HG02798 (cell line): Measurements from ENCODE around the gene OPRM1.
"Not testable (repeated sequence)": the region's sequence is repeated elsewhere in the genome, so short reads cannot be mapped to it uniquely, and the experiment has no call there.

Experiments
- ATAC-seq: cut with Tn5 transposase; IDR thresholded peaks from one replicate; pipeline ENCODE4 v1.9.1; 2021; ENCODE audit warnings: mild to moderate bottlenecking; ENCODE audit not compliant: unreplicated experiment, poor library complexity

OPRM1 gene

GRCh38 chr6:154139892-154140291, 100.9 kb downstream of the OPRM1 start:
- ATAC-seq: no peak

GRCh38 chr6:154140743-154141142, 101.7 kb downstream of the OPRM1 start:
- ATAC-seq: no peak

GRCh38 chr6:154143753-154144152, 104.7 kb downstream of the OPRM1 start:
- ATAC-seq: peak; percentile 59

DNA sequence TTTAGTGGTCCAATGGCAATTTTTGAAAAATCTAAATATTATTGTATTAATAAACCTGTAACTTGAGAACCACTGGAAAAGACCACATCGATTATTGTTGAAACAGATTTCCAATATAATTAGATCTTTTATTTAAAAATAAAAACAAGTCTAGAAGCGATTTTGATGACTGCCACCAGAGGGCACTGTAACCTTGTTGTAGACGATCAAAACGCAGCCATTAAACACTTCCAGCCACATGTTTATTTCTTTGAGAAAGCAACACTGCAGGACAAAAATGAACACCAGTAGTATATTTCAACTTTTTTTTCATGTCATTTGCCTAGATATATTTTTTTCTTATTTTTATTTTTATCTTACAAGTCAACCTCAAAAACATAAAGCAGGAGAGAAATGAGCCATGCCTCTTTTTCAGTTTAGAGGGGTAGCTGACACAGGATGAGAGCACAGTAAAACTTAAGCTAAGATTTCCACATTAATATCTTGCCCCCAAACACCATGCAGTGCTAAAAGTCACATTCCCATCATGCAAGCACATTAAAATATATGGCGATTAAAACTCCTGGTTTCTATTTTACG, 115.4 kb downstream of the OPRM1 start:
- no peak for ATAC-seq

DNA sequence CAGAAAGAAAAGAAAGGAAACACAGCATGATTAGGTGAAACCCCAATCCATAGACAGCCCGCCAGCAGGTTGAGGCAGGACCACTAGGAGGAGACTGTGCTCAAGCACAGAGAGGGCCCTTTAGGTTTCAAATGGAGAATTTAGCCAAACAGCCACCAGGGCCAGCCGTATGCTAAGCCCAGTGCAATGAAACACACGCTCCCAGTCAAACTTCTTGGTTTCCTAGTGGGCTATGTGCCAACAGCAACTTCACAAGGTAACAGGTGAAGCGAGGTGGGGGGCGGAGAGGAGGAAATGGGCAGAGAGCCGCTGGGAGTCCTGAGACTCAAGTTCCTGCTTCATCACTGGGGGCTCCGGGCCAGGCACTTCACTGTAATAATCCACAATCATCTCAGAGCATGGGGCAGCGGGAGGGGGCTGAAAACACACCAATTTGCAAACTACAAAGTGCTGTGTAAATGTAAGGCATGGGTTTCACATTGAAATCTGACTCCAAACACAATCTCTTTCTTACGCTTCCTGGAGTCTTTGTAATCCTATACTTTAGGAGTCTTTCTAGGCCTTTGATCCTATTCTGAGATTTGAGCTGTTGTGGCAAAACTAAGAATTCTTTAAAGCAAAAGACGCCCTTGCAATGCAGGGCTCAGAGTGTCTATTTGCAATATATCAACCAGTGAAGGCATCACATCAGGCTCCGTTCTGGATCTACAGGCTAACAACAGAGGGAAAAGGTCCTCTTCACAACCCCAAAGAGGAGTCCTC, 117.3 kb downstream of the OPRM1 start:
- peak; percentile 75 for ATAC-seq

- ATAC-seq: peak; percentile 72
These were observed 118.0 kb downstream of the OPRM1 start for GRCh38 chr6:154157082-154157481.

- no peak for ATAC-seq
These were observed 118.7 kb downstream of the OPRM1 start for GRCh38 chr6:154157706-154158105.

DNA sequence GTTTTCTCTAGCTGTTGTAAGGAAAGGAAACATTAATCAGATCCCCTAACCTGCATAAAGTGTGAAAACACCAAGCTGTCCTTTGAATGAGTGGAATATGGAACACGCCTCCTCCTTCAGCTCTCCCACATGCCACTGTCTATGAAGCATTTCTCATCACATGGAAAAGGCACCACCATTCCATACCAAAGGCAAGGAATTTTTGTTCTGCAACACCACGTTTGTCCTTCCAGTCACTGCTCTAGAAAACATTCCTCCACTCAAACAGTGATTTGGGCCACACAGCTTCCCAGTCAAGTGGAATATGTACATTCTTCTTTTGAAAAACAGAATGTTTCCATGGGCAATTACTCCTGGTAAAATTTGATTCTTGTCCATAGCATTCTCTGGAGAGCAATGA, 120.1 kb downstream of the OPRM1 start:
- ATAC-seq: no peak

DNA sequence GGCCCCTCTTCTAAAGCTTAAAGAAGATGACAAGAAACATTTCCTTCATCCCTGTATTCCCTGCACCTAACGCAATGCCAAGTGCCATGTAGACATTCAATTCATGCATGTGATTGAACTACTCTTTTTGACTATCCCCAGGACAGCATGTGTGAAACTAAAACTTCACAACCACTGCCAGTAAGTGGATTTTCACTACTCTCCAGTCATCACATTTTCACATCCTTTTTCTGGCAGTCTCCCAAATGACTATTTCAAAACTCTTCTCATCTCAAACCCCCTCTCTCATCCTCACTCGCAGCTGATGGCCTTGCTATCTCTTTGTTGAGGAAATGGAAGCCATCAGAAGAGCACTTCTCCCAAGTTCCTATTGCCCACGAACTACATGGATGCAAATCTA, 122.6 kb downstream of the OPRM1 start:
- peak; percentile 73 for ATAC-seq

DNA sequence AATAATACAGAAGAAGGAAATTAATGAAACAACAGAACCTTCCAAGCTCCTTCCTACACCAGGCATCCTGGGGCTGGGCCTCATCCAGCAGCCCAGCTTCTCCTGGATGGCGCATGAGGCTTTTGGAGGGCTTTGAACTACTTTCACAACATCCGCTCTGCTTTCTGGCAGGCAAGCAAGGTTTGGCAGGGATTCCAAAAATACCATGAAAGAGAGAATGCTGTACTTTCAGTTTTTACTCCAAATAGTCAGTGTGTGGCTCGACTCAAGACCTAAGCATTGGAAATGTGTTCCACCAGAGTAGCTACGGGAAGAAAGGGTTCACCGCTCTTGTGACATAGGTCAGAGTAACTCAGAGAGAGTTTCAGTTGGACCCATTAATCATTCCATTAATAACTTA, 125.4 kb downstream of the OPRM1 start:
- no peak for ATAC-seq

DNA sequence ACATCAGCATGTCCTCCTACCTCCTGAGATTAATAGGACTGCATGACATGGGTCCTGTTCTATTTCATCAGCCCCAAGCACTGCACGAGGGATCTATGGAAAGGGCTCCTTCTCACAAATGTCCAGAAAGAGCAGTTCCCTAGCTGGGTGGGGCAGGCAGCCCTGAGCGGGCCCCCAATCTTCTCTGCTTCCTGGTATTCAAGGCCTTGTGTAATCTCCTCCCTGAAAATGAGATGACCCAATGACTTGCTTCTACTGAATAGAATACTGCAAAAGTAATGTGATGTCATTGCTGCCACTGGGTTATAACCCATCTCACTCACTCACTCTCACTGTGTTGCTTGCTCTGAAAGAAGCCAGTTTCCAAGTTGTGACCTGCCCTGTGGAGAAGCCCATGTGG, 126.4 kb downstream of the OPRM1 start:
- no peak for ATAC-seq

- no peak for ATAC-seq
These were observed 127.1 kb downstream of the OPRM1 start for GRCh38 chr6:154166140-154166539.

DNA sequence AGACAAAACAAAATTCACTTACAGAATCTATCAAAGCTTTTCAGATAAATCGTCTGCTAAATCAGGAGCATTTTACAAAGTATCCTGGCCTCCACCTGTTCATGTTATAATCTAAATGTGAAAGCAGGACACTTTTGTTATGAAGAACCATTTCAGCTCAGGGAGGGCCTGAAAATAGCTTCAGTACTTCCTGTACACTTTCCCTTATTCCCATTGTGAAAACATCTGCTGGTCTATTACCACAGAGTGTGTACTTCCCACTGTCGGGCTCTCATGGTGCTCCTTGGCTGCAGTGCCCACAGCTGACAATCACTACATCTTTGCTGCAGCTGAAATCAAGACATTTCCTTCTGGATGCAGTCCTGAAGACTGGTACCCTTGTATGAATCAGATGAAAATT, 128.1 kb downstream of the OPRM1 start:
- no peak for ATAC-seq

DNA sequence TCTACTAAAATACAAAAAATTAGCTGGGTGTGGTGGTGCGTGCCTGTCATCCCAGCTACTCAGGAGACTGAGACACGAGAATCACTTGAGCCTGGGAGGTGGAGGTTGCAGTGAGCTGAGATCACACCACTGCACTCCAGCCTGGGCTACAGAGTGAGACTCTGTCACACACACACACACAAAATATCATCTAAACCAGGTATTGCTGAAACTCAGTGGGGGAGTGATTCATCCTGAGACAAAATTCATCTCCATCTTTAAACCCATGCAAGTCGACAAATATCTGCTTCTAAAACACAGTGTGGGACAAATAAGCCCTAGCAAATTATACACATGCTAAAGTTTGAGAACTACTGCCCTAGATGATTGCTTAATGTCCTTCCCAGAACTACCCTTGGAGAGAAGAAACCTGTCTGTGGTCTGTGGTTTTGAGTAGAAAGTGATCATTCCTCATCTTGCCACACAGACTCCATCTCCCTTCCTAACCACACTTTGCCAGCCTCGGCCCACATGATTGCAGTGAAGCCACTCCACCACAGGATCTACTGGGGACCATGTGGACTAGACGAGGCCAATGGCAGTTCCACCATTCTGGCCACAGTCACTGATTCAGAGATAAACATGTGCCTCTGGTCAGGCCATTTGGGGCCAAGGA, 130.3 kb downstream of the OPRM1 start:
- ATAC-seq: no peak

- no peak for ATAC-seq
These were observed 131.1 kb downstream of the OPRM1 start for GRCh38 chr6:154170106-154170505.

DNA sequence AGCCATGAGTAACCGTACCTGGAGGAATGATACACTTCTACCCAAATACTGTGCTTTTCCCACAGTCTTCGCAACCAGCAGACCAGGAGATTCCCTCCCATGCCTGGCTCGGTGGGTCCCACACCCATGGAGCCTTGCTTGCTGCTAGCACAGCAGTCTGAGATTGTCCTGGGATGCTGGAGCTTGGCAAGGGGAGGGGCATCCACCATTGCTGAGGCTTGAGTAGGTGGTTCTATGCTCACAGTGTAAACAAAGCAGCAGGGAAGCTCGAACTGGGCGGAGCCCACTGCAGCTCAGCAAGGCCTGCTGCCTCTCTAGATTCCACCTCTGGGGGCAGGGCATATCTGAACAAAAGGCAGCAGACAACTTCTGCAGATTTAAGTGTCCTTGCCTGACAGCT, 133.4 kb downstream of the OPRM1 start:
- ATAC-seq: not testable (repeated sequence)

DNA sequence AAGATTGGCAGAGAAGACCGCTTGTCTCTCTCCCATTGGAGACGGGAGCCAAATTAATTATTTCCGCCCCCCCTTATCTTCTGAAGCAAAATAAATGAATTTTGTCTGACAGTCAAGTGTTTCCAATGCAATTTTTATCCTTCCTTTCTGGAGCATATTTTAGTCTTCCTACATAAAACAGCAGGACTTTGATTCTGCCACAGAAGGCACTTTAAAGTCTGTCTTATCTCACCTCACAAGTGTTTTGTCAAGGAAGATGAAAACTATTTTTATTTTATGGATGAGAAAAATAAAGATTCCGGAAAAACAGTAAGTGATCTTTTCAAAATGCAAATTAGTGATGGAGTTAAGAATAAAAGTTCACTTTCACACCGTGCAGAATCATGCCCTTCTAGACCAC, 140.4 kb downstream of the OPRM1 start:
- no peak for ATAC-seq

- no peak for ATAC-seq
These were observed 148.2 kb downstream of the OPRM1 start for GRCh38 chr6:154187203-154187602.

GRCh38 chr6:154187714-154188113, 148.7 kb downstream of the OPRM1 start:
- no peak for ATAC-seq

DNA sequence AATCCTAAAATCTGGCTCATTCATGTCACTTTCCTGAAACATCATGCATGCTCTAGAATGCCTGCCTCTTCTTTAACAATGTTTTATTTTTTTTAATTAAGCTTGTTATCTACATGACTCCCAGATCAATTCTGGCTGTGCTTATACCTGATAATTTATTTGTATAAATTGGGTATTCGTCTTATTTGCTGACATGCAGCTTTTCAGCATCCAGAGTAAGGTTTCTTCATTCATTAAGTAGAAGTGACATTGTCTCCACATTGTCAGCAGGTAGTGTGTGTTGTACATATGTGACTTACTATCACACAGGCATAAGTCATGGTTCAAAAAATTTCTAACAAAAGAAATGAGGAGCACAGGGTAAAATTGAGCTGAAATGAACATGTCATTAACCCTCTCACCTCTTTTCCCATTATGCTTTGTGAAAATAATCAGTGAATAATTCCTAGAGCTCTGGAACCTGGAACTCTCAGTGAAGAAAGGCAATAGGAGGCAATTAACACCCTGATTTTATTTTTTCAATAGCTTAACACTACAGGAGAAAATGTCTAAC, 157.4 kb downstream of the OPRM1 start:
- ATAC-seq: no peak

GRCh38 chr6:154197196-154197860, 158.3 kb downstream of the OPRM1 start:
- no peak for ATAC-seq
